GM18873 (cell line): Measurements from ENCODE around the gene NCF4.

Experiments used
- ATAC-seq: cut with Tn5 transposase; IDR thresholded peaks from one replicate; pipeline ENCODE4 v1.9.1; 2021; ENCODE audit warnings: mild to moderate bottlenecking, moderate library complexity, moderate number of reproducible peaks; ENCODE audit not compliant: unreplicated experiment, low FRiP score

The NCF4 gene

DNA sequence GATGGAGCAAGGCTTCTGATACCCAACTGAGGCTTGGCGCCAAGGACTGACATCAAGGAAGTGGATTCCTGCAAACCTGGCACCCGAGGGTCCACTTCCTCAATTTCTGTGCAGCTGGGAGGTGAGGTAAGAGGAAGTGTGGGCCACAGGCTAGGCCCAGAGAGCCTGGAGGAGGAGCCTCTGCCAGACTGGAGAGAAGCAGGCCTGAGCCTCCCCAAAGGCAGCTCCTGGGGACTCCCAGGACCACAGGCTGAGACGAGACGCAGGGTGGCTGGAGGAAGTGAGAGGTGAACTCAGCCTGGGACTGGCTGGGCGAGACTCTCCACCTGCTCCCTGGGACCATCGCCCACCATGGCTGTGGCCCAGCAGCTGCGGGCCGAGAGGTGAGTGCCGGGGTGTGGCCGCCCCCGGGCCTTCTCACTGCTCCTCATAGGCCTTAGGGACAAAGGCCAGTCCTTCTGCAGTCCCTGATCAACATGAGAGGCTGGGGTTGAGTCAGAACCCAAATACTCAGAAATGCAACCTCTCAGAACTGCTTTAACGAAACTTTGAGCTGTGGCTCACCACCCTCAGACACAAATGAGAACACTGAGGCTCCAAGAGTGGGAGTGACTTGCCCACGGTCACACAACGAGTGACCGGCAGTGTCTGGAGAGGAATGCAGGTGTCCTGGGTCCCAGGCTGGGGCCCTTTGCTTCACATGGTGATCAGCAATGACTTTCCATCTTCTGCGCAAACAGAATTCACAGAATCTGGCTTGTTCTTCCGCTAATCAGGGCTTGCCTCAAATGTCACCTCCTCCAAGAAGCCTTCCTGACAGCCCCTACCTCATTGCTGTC, at the start of gene NCF4:
TSS of gene NCF4 (plus strand) at position 186 of the 839 bp plus-strand sequence. CDS start at position 352, 166 bp downstream.
- peak; percentile 50 for ATAC-seq

DNA sequence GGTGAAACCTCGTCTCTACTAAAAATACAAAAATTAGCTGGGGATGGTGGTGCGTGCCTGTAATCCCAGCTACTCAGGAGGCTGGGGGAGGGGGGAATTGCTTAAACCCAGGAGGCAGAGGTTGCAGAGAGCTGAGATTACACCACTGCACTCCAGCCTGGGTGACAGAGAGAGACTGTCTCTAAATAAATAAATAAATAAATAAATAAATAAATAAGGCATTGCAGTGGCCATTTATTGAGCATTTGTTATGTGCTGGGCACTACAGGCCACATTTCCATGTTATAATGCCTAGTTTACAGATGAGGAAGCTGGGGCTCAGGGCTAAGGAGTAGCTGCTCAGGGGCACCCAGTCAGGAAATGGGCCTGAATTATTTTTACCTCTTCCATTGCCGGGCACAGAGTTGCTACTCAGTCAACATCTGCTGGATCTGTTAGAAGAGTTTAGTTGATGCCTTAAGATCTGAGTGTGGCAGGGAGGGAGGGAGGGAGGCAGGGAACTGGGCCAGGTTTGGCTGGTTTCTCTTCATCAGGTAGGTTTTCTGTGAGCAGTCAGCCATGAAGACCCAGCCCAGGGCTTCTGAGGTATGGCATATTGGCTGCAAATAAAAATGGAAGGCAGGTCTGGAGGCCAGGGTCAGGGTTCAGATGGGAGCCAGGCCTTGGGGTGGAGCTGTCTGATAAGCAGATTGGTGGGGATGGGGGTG, 49.6 kb upstream of the NCF4 start:
- no peak for ATAC-seq

DNA sequence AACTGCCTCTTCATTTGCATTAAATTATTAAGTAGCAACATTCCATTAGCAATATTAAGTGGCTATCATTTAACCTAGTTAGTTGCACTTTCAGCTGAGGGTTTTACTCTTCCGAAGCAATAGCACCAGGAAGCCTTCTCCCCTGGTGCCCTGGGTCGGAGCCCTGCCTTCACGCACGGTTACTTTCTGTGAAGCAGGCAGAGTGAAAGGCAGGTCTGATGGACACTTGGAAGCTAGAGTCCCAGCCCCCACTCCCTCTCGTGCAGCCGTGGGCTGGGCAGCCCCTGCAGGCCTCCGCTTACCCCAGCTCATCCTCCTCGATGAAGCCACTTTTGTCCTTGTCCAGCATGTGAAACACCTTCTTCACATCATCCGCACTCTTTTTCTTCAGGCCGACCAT, 46.0 kb upstream of the NCF4 start:
- no peak for ATAC-seq

DNA sequence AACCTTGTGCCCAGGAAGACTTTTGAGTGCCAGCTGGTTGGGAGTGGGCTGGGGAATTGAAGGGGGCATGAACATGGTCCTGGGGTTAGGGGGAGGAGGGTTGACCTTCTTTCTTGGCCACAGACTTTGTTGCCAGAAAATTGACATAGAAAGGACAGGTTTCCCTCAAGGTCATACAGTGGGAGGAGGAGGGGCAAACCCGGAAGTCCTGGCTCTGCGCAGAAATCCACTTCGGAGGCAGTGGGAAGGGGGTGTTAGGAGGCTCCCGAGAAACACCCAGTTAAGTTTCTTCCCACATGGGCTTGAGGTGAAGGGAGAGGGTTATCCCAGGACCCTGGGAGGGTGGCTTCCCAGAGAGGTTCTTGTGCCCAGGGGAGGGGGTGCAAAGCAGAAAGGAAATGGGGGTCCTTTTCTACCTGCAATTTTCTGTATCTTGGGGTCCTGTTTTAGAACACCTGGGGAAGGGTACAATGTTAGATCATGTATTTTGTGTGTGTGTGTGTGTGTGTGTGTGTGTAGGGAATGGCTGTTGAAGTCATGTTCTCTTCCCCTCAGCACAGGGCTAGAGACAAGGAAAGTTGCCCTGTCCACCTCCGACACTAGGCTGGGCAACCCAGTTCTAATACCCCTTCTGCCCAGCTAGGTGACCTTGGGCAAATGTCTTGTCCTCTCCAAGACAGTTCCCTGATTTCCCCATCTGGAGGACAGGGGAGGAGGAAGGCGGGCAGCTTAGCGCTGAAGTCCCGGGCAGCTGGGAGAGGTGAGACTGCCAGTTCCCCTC, 45.1 kb upstream of the NCF4 start:
- no peak for ATAC-seq

DNA sequence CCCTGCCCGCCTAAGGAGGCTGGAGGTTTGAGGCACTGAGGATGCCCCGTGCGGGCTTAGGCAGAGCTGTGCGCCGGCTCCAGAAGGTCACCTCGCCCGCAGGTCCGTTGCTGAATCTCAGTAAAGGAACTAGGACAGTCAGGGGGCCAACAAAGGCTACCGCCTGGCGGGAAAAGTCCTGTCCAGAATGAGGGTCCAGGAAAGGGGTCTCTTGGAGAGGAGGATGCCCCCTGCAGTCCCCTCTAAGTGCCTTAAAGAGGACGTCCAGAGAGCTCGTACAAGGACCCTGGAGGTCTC, 44.5 kb upstream of the NCF4 start:
- no peak for ATAC-seq

DNA sequence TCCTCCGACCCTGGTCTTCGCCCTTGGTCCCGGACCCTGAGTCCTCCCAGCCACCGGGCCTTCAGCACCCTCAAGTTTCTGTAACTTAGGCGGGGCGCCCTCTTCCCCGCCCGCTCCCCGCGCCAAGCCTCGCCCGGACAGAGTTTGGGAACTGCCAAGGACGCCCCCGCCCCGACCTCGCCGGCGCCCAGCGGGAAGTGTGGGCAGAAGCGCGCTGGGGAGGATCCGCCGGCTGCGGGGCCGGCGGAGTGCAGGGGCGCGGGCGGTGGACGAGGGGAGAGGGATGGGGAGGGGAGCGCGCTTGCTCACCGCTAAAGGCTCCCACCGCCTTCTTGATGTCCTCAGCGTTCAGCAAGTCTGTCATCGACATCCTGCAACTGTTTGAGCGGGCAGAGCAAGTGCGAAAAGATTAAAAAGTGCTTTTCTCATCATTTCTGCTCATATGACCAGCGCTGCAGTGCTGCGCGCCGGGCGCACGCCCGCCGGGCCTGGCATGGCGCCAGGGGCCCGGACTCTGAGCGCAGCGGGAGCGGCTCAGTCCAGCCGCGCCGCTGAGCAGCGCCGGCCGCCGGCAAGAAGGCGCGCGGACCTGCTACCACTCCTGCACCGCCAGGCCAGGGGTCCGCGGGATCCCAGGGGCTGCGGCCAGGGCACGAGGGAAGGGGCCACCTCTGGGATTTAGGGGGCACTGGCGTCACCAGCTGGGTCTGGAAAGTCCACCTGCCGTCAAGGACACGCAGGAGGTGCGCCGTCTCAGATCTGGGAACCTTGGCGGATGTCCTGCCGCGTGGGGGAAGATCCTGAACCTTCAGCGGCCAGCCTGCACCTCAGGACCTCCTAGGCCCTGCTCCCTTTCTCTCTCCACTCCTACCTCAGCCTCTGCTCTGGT, 43.9 kb upstream of the NCF4 start, which contains the start of gene PVALB:
TSS of gene PVALB (minus strand) at position 400 of the 889 bp plus-strand sequence. CDS start at position 370, 30 bp downstream.
- ATAC-seq, result no peak

DNA sequence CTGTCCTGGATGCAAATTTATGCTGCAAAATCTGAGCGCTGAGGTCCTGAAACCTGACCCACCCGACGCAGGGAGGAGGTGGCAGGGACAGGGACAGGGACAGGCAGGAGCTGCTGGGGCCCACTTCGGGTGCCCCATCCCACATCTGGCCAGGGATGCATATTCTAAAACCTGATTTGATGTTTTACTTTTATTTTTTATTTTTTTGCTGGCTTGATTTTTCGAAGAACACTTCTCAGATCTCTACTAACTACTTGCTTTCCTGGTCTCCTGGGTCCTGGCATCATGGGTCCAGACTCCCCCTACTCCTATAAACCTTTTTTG, 43.3 kb upstream of the NCF4 start:
- no peak for ATAC-seq

DNA sequence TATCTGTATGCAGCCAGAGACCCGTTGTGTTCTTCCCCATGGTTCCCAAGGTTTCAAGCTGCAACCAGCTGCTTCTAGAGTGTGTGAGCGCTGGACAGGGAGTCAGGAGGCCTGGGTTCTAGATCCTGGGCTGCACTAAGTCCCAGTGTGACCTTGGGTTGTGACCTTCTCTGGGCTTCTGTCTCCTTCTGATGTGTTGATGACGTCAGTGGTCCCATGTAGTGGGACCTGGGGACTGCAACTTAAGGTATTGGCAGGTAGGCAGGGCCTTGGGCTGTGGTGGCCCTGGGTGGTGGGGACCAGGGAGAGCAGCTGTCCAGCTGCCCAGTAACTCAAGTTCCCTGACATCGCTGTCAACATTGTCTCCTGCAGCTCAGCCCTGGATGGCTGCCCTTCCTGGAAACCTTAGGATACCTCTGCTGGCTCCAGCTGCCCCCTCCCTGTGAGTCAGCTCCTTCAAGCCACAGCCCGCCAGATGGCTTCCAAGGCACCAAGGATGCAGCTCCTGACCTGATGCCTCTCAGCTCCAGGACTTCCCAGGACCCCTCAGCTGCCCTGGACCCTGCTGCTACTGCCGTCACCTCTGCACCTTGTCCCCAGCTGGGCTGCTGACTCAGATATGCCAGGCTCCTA, 42.7 kb upstream of the NCF4 start:
- no peak for ATAC-seq

DNA sequence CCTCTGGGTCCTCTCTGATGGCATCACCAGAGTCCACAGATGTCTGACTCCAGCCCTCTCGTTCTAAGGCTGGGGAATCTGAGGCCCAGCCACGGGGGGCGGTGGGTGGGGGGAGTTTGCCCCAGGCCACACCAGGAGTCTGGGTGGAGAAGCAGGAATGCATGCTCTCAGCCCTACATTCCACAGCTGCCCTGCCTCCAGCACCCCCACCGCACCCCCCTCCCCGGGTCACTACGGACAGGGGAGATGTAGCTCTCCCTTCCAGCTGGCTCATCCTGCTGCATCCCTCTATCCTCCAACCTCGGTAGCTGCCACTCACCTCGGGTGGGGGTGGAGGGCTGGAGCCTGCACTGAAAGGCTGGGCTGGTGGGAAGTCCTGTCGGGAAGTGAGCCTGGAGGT, 41.7 kb upstream of the NCF4 start:
- no peak for ATAC-seq

DNA sequence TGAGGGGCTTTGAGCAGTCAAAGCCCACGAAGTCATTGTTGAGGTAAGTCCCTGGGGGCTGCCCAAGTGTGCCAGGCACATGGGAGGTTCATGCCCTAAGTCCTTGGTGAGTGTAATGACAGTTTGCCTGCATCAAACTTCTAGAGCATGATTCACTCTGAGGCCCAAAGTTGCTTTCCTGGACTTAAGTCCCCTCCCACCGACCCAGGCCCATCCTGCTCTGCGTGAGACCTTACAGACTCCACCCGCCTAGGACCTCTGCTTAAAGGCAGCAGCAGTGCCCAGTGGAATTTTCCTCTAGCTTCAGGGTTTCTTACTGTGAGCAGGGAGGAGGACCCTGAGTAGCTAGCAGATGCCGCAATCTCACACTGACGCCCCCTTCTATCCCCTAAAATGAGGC, 38.2 kb upstream of the NCF4 start:
- no peak for ATAC-seq

DNA sequence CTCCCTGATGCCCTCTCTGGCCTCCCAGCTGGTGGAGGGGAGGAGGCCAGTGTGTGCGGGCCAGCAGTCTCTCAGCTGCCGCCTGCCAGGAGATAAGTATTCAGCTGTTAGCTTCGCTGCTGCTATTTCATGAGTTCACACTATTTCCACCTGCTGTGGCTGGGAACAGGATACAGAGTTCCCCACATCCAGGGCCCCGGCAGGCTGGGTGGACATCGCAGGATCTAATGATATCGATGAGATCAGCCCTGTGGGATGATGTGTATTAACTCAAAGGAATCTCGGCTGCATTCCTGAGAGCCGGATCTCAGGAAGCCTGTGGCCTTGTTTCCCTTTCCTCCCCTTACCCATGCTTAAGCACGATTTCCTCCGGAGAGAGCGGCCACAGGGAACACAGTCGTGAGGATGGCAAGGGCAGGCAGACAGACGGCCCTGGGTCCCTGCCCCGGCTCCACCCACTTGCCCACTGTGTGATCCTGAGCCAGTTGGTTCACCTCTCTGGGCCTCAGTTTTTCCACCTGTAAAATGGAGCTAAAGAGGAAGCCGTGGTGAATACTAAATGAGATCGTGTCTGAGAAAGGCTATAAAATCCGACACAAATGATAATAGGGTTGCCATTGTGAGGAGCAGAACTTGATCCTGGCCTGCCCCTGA, 37.5 kb upstream of the NCF4 start:
- ATAC-seq, result no peak

DNA sequence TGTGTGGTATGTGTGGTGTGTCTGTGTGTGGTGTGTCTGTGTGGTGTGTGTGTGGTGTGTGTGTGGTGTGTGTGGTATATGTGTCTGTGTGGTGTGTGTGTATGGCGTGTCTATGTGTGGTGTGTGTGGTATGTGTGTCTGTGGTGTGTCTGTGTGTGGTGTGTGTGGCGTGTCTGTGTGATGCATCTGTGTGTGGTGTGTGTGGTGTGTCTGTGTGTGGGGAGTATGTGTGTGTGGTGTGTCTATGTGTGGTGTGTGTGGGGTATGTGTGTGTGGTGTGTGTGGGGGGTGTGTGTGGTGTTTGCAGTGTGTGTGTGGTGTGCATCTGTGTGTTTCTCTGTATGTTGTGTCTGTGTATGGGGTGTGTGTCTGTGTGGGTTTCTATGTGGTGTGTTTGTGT, 36.2 kb upstream of the NCF4 start:
- ATAC-seq, result no peak

DNA sequence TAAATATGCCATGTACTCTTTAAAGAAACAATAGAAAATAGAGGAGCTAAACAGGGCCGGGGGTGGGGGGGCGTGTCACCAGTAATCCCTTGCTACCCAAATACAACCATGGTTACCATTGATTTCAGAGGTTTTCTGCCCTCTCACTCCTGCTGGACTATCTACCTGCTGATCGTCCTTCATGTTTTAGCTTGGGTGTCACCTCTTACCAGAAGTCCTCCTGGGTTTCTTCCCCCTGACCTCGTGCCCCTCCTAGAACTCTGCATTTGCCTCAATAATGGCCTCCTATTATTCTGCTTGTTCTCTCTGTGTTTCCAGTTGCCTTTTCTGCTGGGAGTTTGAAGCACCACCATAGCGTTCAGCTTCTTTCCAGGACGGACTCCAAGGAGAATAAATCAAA, 34.5 kb upstream of the NCF4 start:
- ATAC-seq, result no peak

DNA sequence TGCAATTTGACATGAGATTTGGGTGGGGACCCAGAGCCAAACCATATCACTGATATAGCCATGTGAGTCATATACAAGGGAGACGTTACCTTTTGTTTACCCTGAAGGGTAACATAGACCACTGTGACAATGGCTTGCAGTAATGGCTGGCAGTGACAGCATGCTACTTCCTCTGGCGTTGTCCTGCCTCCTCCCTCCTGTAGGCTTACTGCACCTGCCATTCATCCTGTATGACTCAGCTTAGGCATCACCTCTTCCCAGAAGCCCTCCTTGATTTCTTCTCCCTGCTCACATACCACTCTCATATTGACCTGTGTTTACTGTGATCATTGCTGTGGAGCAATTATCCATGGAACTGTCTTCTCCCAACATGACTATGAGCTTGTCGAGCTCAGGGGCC, 32.0 kb upstream of the NCF4 start:
- ATAC-seq, result no peak

DNA sequence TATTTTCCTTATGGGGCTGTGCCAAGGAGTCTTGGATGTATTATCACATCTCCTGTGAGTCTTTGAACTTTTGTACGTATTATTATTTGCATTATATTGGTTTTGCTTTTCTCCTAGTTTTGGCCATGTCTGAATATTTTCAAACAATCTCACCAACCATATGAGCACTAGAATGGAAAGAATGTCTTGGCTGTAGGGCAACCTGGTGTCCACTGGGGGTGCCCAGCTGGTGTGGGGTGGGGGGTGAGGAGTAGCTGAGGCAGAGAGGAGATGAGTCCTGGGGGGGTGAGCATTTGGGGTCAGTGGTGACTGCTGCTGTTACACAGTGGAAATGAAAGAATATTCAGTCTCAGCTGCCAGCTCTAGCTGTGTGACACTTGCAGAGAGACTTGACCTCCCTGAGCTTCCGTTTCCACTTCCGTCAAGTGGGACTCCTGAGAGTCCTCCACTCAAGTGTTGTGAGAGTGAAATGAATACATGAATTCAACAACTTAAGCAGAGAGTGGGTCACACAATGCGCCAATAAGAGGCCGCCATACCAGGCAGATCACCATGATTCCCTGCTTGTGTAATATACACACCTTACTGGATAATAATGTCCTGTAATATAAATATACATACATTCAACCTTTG, 31.3 kb upstream of the NCF4 start:
- ATAC-seq, result no peak

DNA sequence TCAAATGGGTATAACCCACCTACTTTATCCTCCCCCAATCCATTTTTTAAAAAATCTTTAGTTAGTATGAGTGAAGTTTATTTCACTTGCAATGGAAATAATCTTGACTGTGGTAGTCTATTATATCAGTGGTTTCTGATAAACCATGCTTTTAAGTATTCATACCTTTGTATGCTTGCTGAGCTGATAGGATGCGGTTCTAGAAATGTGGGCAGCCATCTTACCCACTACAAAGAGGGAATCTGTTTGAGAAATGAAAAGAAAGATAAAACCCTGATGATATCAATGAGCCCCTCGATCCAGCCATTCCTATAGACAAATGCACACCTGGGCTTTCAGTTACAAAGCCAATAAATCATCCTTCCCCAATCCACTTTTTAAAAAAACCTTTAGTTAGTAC, 30.2 kb upstream of the NCF4 start:
- ATAC-seq, result no peak

DNA sequence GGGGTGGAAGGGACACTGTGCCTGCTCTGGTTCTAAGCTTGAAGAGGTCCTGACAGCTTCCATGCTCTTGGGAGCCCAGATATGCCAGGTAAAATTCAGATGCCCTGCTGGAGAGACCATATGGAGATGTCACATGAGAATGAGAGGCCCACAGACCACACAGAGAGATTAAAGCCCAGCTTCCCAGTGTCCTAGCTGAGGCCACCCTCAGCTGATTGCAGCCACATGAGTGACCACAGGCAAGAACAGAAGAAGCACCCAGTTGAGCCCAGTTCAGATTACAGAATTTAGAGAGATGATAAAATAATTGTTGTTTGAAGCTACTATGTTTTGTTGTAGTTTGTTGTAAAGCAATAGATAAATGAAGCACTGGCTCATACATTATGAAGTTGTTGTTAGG, 29.6 kb upstream of the NCF4 start:
- ATAC-seq, result no peak

DNA sequence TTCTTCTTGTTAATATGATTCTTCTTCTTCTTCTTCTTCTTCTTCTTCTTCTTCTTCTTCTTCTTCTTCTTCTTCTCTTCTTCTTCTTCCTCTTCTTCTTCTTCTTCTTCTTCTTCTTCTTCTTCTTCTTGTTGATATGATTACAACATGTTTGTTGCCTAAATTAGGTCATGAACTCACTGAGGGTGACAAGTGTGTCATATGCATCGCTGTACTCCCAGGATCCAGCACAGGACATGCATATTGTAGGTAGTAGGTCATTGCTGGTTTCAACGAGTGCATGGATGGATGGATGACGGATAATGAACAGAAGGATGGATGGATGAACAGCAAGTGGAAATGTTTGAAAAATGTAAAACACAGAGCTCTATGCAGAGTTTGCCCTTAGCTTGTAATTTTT, 29.1 kb upstream of the NCF4 start:
- ATAC-seq, result no peak

DNA sequence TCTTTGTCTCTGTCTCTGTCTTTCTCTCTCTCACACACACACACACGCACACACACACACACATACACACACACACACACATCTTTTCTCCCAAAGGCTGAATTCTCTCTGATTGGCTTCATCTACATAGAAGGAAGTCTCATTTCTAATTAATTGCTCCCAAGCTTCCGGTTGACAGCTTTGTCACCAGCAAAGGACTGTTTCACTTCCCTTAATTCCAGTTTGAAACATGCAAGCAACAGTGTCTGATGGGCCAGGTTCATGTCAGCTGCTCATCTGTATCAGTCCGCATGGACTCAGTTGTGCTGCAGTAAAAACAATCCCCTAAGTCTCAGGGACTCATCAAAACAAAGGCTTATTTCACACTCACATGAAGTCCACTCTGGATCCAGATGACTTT, 27.7 kb upstream of the NCF4 start:
- ATAC-seq, result no peak
